Measurements from ENCODE around the gene PVALB.

Gene PVALB

GRCh38 chr22:36829370-36830002, 12.7 kb upstream of the PVALB start:
- Histone ChIP-seq H3K9ac (ENCODE audit: low read depth in 1 of 2, low read length in 2 of 2) (no peak overlapping the region), H3K4me3 (ENCODE audit: low read length in 2 of 2) (no peak overlapping the region), H3K27me3 (ENCODE audit: control insufficient read depth in 2 of 2, insufficient read depth in 2 of 2, low read length in 2 of 2) (peaks cover 2 to 3% of the 10 kb centered on the region in 2 donors), H3K36me3 (ENCODE audit: control insufficient read depth in 2 of 2, insufficient read depth in 2 of 2, low read length in 2 of 2) (no peaks in the 10 kb centered on the region), H3K27ac (ENCODE audit: low read depth in 2 of 2, low read length in 2 of 2) (no peak overlapping the region), H3K9me3 (ENCODE audit: control insufficient read depth in 2 of 2, low read length in 2 of 2) (no peaks in the 10 kb centered on the region), H3K4me1 (ENCODE audit: control insufficient read depth in 2 of 2, insufficient read depth in 2 of 2, low read length in 2 of 2) (no peaks in the 10 kb centered on the region)

GRCh38 chr22:36828815-36829214, 12.0 kb upstream of the PVALB start:
- Histone ChIP-seq H3K36me3 (ENCODE audit: control insufficient read depth in 2 of 2, insufficient read depth in 2 of 2, low read length in 2 of 2) (no peaks in the 10 kb centered on the region), H3K4me3 (ENCODE audit: low read length in 2 of 2) (no peak overlapping the region), H3K4me1 (ENCODE audit: control insufficient read depth in 2 of 2, insufficient read depth in 2 of 2, low read length in 2 of 2) (no peaks in the 10 kb centered on the region), H3K9ac (ENCODE audit: low read depth in 1 of 2, low read length in 2 of 2) (no peak overlapping the region), H3K27ac (ENCODE audit: low read depth in 2 of 2, low read length in 2 of 2) (no peak overlapping the region), H3K27me3 (ENCODE audit: control insufficient read depth in 2 of 2, insufficient read depth in 2 of 2, low read length in 2 of 2) (peaks cover 2 to 3% of the 10 kb centered on the region in 2 donors), H3K9me3 (ENCODE audit: control insufficient read depth in 2 of 2, low read length in 2 of 2) (no peaks in the 10 kb centered on the region)

- Histone ChIP-seq H3K9ac (ENCODE audit: low read depth in 1 of 2, low read length in 2 of 2) (no peak overlapping the region), H3K27ac (ENCODE audit: low read depth in 2 of 2, low read length in 2 of 2) (no peak overlapping the region), H3K27me3 (ENCODE audit: control insufficient read depth in 2 of 2, insufficient read depth in 2 of 2, low read length in 2 of 2) (peaks cover 2 to 9% of the 10 kb centered on the region in 2 donors), H3K36me3 (ENCODE audit: control insufficient read depth in 2 of 2, insufficient read depth in 2 of 2, low read length in 2 of 2) (no peaks in the 10 kb centered on the region), H3K4me1 (ENCODE audit: control insufficient read depth in 2 of 2, insufficient read depth in 2 of 2, low read length in 2 of 2) (no peaks in the 10 kb centered on the region), H3K4me3 (ENCODE audit: low read length in 2 of 2) (no peak overlapping the region), H3K9me3 (ENCODE audit: control insufficient read depth in 2 of 2, low read length in 2 of 2) (no peaks in the 10 kb centered on the region)
Measured at GRCh38 chr22:36826262-36826661, 9.4 kb upstream of the PVALB start.

GRCh38 chr22:36824655-36825054, 7.8 kb upstream of the PVALB start:
- Histone ChIP-seq H3K27me3 (ENCODE audit: control insufficient read depth in 2 of 2, insufficient read depth in 2 of 2, low read length in 2 of 2) (peaks cover 2 to 6% of the 10 kb centered on the region in 2 donors), H3K4me1 (ENCODE audit: control insufficient read depth in 2 of 2, insufficient read depth in 2 of 2, low read length in 2 of 2) (no peaks in the 10 kb centered on the region)

GRCh38 chr22:36823186-36823839, 6.5 kb upstream of the PVALB start:
- H3K27me3 ChIP-seq (ENCODE audit: control insufficient read depth in 2 of 2, insufficient read depth in 2 of 2, low read length in 2 of 2): peaks cover 12 to 13% of the 10 kb centered on the region in 2 donors

More at GRCh38 chr22:36824655-36825054, 7.8 kb upstream of the PVALB start:
- Histone ChIP-seq H3K4me3 (ENCODE audit: low read length in 2 of 2) (no peak overlapping the region), H3K27ac (ENCODE audit: low read depth in 2 of 2, low read length in 2 of 2) (no peak overlapping the region), H3K9ac (ENCODE audit: low read depth in 1 of 2, low read length in 2 of 2) (no peak overlapping the region), H3K36me3 (ENCODE audit: control insufficient read depth in 2 of 2, insufficient read depth in 2 of 2, low read length in 2 of 2) (no peaks in the 10 kb centered on the region), H3K9me3 (ENCODE audit: control insufficient read depth in 2 of 2, low read length in 2 of 2) (no peaks in the 10 kb centered on the region)

GRCh38 chr22:36822581-36822980, 5.7 kb upstream of the PVALB start:
- Histone ChIP-seq H3K9me3 (ENCODE audit: control insufficient read depth in 2 of 2, low read length in 2 of 2) (no peaks in the 10 kb centered on the region), H3K27ac (ENCODE audit: low read depth in 2 of 2, low read length in 2 of 2) (no peak overlapping the region), H3K9ac (ENCODE audit: low read depth in 1 of 2, low read length in 2 of 2) (no peak overlapping the region), H3K4me3 (ENCODE audit: low read length in 2 of 2) (no peak overlapping the region), H3K36me3 (ENCODE audit: control insufficient read depth in 2 of 2, insufficient read depth in 2 of 2, low read length in 2 of 2) (no peaks in the 10 kb centered on the region), H3K4me1 (ENCODE audit: control insufficient read depth in 2 of 2, insufficient read depth in 2 of 2, low read length in 2 of 2) (no peaks in the 10 kb centered on the region), H3K27me3 (ENCODE audit: control insufficient read depth in 2 of 2, insufficient read depth in 2 of 2, low read length in 2 of 2) (peaks cover 20% of the 10 kb centered on the region in 2 donors)

More at GRCh38 chr22:36823186-36823839, 6.5 kb upstream of the PVALB start:
- Histone ChIP-seq H3K9ac (ENCODE audit: low read depth in 1 of 2, low read length in 2 of 2) (no peak overlapping the region), H3K4me1 (ENCODE audit: control insufficient read depth in 2 of 2, insufficient read depth in 2 of 2, low read length in 2 of 2) (no peaks in the 10 kb centered on the region), H3K36me3 (ENCODE audit: control insufficient read depth in 2 of 2, insufficient read depth in 2 of 2, low read length in 2 of 2) (no peaks in the 10 kb centered on the region), H3K4me3 (ENCODE audit: low read length in 2 of 2) (no peak overlapping the region), H3K9me3 (ENCODE audit: control insufficient read depth in 2 of 2, low read length in 2 of 2) (no peaks in the 10 kb centered on the region), H3K27ac (ENCODE audit: low read depth in 2 of 2, low read length in 2 of 2) (no peak overlapping the region)

GRCh38 chr22:36819112-36819511, 2.3 kb upstream of the PVALB start:
- Histone ChIP-seq H3K4me3 (ENCODE audit: low read length in 2 of 2) (no peak overlapping the region), H3K9me3 (ENCODE audit: control insufficient read depth in 2 of 2, low read length in 2 of 2) (no peaks in the 10 kb centered on the region), H3K27me3 (ENCODE audit: control insufficient read depth in 2 of 2, insufficient read depth in 2 of 2, low read length in 2 of 2) (peaks cover 41 to 43% of the 10 kb centered on the region in 2 donors), H3K27ac (ENCODE audit: low read depth in 2 of 2, low read length in 2 of 2) (no peak overlapping the region), H3K36me3 (ENCODE audit: control insufficient read depth in 2 of 2, insufficient read depth in 2 of 2, low read length in 2 of 2) (no peaks in the 10 kb centered on the region), H3K9ac (ENCODE audit: low read depth in 1 of 2, low read length in 2 of 2) (no peak overlapping the region), H3K4me1 (ENCODE audit: control insufficient read depth in 2 of 2, insufficient read depth in 2 of 2, low read length in 2 of 2) (peaks cover 0 to 3% of the 10 kb centered on the region in 2 donors)

- Histone ChIP-seq H3K4me3 (ENCODE audit: low read length in 2 of 2) (no peak overlapping the region), H3K4me1 (ENCODE audit: control insufficient read depth in 2 of 2, insufficient read depth in 2 of 2, low read length in 2 of 2) (peaks cover 0 to 3% of the 10 kb centered on the region in 2 donors), H3K9me3 (ENCODE audit: control insufficient read depth in 2 of 2, low read length in 2 of 2) (no peaks in the 10 kb centered on the region), H3K27me3 (ENCODE audit: control insufficient read depth in 2 of 2, insufficient read depth in 2 of 2, low read length in 2 of 2) (peaks cover 40 to 43% of the 10 kb centered on the region in 2 donors), H3K27ac (ENCODE audit: low read depth in 2 of 2, low read length in 2 of 2) (no peak overlapping the region), H3K9ac (ENCODE audit: low read depth in 1 of 2, low read length in 2 of 2) (no peak overlapping the region), H3K36me3 (ENCODE audit: control insufficient read depth in 2 of 2, insufficient read depth in 2 of 2, low read length in 2 of 2) (no peaks in the 10 kb centered on the region)
Measured at GRCh38 chr22:36818010-36818642, 1.3 kb upstream of the PVALB start.

GRCh38 chr22:36817525-36817848, 652 bp upstream of the PVALB start:
- H3K4me3 ChIP-seq (ENCODE audit: low read length in 2 of 2): no peak overlapping the region
- H3K4me1 ChIP-seq (ENCODE audit: control insufficient read depth in 2 of 2, insufficient read depth in 2 of 2, low read length in 2 of 2): peaks cover 0 to 3% of the 10 kb centered on the region in 2 donors
- H3K9ac ChIP-seq (ENCODE audit: low read depth in 1 of 2, low read length in 2 of 2): no peak overlapping the region
- no peaks in the 10 kb centered on the region for H3K36me3 ChIP-seq (ENCODE audit: control insufficient read depth in 2 of 2, insufficient read depth in 2 of 2, low read length in 2 of 2)
- no peak overlapping the region for H3K27ac ChIP-seq (ENCODE audit: low read depth in 2 of 2, low read length in 2 of 2)
- peaks cover 37 to 43% of the 10 kb centered on the region in 2 donors for H3K27me3 ChIP-seq (ENCODE audit: control insufficient read depth in 2 of 2, insufficient read depth in 2 of 2, low read length in 2 of 2)
- no peaks in the 10 kb centered on the region for H3K9me3 ChIP-seq (ENCODE audit: control insufficient read depth in 2 of 2, low read length in 2 of 2)

- H3K27me3 ChIP-seq (ENCODE audit: control insufficient read depth in 2 of 2, insufficient read depth in 2 of 2, low read length in 2 of 2): peaks cover 39 to 43% of the 10 kb centered on the region in 2 donors
Measured at GRCh38 chr22:36816339-36816635, 548 bp downstream of the PVALB start.

More at GRCh38 chr22:36816339-36816635, 548 bp downstream of the PVALB start:
- no peak overlapping the region for H3K4me3 ChIP-seq (ENCODE audit: low read length in 2 of 2)
- no peaks in the 10 kb centered on the region for H3K9me3 ChIP-seq (ENCODE audit: control insufficient read depth in 2 of 2, low read length in 2 of 2)
- H3K9ac ChIP-seq (ENCODE audit: low read depth in 1 of 2, low read length in 2 of 2): no peak overlapping the region
- H3K4me1 ChIP-seq (ENCODE audit: control insufficient read depth in 2 of 2, insufficient read depth in 2 of 2, low read length in 2 of 2): peaks cover 0 to 3% of the 10 kb centered on the region in 2 donors
- no peak overlapping the region for H3K27ac ChIP-seq (ENCODE audit: low read depth in 2 of 2, low read length in 2 of 2)
- H3K36me3 ChIP-seq (ENCODE audit: control insufficient read depth in 2 of 2, insufficient read depth in 2 of 2, low read length in 2 of 2): no peaks in the 10 kb centered on the region
